H54 (cell line): Measurements from ENCODE around the gene ATP10A.

Experiments
- DNase-seq: peaks from one replicate; pipeline ENCODE4 v3.0.0; 2011; ENCODE audit warnings: low spot score, mixed read lengths; ENCODE audit not compliant: insufficient read length
- FAIRE-seq: peaks from 3 replicates; lab custom pipeline; 2011; peaks lifted over from hg19 to GRCh38; lab: Jason Lieb, UNC
- POLR2A ChIP-seq: IDR thresholded peaks from 2 replicates; pipeline ENCODE4 v1.6.1; 2011; ENCODE audit warnings: low read depth, mild to moderate bottlenecking, low read length

Gene ATP10A

DNA sequence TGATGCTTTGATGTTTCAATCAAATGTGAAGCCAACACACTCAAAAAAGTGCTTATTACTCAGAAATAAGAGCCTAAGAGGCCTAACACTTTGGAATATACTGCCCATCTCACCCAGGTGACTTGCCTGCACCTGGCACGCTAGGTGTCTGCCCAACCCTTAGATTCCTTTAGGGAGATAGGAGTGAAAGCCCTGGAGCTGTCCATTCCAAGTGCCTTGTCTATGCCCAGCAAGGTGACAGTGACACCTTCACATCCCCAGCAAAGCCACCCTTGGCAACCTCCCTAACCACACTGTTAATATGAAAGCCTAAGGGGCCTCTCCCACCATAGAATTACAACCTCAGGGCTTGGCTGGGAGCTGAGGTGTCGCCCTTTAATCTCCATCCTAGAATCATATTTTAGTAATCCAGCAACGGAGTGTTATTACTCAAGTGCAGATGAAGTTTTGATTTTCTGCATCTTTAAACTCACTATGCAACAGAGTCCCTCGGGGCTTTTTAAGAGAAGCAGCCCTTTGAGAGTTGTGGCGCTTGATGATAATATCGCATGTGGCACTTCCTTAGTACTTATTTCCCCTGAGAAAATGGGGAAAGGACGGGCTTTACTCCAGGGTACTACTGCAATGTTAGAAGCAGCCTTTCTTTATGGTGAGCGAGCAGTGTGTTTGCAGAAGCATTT lies 24.8 kb downstream of the ATP10A start:
- DNase-seq: no peak
- no peak for FAIRE-seq
- no peak for TF ChIP-seq POLR2A

DNA sequence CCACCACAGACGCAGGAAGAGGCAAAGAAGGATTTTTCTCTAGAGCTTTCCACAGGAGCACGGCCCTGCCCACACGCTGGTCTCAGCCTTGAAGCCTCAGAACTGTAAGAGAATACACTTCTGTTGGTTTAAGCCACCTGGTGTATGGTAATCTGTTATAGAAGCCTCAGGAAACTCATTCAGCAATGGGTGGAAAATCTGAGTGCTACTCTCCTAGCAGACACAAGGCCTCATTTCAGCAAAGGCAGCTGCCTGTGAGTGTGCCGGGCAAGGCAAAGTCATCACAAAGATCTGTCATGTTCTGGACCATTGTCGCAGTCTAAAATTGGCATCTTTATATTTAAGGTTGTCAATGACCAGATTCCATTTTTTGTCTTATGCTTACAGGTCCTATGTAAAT lies 31.0 kb downstream of the ATP10A start:
- DNase-seq (no peak), FAIRE-seq (no peak)
- TF ChIP-seq POLR2A: no peak

DNA sequence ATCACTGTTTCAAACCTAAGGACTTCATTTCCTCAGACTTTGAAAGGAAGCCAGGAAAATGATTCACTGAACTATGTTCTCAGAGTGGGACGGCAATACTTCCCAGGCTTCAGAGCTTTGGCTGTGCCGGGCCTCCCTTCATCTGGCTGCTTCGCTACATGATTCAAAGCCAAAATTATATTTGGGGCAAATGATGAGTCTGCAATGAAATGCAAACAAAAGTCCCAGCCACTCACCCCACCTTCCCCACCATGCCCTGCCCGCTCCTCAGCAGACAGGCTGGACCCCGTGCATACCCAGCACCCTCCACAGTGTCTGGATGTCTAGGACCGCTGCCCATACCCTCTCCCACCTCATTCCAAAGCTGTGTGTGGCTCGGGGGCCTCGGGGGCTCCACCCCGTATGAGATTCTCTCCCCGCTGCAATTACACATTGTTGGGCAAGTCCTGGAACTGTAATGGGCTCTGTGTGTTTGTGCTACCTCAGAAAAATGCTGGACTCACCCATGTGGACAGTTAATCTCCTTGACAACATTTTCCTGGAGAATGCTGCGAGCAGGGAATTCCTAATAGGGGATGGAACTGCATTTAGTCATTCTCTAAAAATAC lies 32.2 kb downstream of the ATP10A start:
- TF ChIP-seq POLR2A: no peak
- no peak for FAIRE-seq
- DNase-seq: no peak

DNA sequence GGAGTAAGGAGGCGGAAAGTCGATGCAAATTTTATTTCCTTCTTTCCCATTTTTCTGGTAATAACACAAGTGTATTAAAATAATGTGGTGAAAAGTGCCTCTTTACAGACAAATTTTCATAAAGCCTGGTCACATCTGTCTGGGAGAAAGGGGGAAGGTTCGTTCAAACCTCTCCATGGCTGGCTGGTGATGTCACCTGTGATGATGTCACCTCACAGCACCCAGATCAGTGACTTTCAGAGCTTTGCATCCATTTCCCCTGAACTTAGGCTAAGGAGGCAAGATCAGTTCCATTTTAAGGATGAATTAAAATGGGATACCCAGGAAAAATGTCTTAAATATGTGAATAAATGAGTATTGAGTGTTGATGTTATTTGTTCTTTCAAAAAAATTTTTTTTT lies 34.1 kb downstream of the ATP10A start:
- no peak for TF ChIP-seq POLR2A
- DNase-seq (no peak), FAIRE-seq (no peak)

DNA sequence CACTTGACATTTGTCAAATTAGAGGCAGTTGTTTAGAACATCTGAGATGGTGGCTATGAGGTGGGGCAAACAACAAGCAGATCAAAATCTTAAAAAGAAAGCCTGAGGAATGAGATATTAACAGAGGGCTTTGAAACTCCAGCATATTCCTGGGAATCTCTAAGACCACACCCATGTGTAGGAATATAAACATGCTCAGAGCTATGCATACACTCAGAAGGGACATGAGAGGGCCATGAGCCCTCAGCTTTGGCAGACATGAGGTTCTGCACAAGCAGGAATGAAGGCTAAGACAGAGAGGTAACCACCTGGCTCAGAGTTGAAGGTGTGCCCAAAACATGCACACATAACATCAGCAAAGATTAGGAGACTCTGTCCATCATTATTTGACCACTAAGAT lies 37.9 kb downstream of the ATP10A start:
- FAIRE-seq: no peak
- no peak for TF ChIP-seq POLR2A
- DNase-seq: no peak

DNA sequence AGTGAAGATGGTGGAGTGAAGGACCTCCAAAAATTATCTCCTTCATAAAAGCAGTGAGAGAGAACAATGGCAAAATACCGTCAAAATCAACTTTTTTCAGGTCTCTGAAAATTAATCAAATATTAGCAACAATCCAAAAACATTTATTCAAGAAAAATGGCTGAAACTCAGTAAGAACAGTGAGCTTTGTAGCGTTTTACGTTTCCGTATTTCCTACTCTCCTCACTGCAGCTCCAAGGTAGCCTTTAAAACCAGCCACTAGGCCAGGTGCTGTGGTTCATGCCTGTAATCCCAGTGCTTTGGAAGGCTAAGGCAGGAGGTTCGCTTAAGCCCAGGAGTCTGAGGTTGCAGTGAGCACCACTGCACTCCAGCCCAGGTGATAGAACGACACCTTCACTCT lies 38.5 kb downstream of the ATP10A start:
- FAIRE-seq (no peak), DNase-seq (no peak)
- TF ChIP-seq POLR2A: no peak

DNA sequence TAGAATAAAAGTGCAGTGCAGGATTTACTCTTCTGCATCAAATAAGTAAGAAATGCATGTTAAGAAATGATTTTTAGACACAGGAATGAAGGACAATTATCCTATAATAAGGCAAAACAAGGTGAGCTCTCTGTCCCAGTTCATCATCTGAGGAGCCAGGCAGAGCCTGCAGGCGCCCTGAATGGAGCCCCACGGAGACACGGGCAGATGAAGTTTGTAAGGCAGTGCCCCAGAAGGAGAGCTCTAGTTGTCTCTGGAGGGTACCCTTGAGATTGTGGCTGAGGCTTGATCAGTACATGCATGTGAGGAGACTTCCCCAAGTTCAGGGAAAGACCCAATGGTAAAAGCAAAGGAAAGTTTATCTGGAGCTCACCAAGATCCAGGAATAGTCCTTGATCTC lies 50.3 kb downstream of the ATP10A start:
- no peak for TF ChIP-seq POLR2A
- no peak for DNase-seq
- no peak for FAIRE-seq

DNA sequence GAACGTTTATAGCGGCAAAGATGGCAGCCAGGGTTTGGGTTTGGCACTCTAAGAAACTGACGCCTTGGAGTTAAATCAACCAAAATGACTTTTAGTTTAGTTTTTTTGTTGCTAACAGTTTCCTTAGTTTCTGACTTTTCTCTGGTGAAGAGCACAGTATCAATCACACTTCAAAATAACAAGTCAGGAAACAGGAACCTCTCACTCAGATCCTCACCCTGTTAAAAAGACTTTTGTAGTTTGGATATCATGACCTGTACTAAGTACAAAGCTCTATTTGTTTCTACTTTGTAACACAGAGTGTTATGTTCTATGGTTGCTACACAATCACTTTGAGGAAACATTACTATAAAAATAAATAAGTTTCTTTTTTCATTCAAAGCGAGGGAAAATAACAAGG lies 51.1 kb downstream of the ATP10A start:
- TF ChIP-seq POLR2A: no peak
- FAIRE-seq (no peak), DNase-seq (no peak)

DNA sequence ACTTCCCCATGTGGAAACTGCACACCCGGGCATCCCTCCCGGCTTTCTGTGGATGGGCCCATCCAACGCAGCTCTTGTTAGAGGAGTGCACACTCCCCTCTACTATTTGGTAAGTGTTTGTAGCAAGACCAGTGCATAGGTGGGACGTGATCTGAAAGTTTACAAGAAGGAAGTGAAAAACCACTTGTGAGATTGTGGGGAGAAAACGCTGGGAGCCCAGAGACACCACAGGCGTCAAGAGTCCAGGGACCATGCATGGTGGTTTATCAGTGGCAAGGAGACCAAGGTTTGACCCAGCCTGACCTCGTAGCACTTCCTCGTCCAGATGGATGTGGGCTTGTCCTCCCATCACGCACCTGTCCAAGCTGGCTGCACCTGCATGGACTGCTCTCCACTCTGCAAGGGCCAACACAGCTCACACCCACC lies 51.6 kb downstream of the ATP10A start:
- FAIRE-seq: no peak
- no peak for DNase-seq
- no peak for TF ChIP-seq POLR2A

DNA sequence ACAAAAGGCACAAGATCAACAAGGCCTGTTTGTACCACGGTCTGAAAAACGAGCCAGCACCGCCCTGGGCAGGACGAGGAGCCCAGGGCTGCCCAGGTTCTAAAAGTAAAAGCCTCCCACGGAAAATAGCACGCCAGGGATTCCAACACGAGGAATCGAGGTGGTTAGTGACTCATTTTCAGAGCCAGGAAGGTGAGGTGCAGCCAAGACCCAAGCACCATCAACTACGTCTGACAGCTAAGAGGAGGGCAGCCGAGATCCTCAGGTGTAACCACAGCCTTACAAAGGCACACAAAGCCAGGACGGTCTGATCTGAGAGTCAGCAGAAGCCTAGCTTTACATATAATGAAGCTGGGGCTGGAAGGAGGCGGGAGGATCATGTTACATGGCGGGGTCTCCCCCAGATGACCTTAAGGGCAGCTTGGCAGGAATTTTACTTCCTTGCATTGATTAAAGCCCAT lies 52.5 kb downstream of the ATP10A start:
- FAIRE-seq (no peak), DNase-seq (no peak)
- TF ChIP-seq POLR2A: no peak

DNA sequence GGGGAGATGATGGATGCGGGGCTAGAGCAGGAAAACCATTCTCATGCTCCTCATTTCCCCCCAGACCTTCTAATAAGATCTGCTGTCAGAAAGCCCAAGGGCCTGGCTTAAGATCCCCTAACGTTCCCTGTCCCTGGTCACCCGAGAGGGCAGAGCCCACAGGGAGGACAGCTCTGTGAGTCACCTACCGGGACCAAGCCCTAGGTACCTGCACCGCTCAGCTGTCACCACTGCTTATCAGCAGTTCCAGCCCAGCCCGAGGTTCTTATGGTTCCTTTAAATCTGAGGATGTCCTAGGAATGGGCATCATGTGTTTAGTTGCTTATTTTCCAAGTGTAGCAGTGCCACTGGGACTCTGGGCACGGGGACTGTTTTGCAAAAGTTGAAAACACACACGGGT lies 53.0 kb downstream of the ATP10A start:
- TF ChIP-seq POLR2A: no peak
- FAIRE-seq (no peak), DNase-seq (no peak)

DNA sequence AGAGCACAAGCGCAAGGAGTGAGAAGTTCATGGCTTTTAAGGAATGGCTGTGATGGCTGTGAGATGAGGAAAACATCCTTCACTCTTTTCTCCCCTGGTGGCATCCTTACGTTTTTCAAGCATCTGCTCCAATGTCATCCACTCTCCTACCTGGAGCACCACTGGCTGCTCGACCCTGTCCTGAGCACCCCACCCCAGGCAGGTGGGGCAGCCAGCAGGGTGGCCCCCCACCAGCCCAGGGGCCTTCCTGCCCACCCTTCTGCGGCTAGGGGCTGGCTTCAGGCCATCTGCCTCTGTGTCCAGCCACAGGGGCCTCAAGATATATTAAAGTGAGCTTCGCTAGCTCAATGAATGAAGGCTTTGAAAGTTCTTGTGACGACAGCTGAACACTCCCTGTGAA lies 56.1 kb downstream of the ATP10A start:
- no peak for FAIRE-seq
- DNase-seq: no peak
- TF ChIP-seq POLR2A: no peak

DNA sequence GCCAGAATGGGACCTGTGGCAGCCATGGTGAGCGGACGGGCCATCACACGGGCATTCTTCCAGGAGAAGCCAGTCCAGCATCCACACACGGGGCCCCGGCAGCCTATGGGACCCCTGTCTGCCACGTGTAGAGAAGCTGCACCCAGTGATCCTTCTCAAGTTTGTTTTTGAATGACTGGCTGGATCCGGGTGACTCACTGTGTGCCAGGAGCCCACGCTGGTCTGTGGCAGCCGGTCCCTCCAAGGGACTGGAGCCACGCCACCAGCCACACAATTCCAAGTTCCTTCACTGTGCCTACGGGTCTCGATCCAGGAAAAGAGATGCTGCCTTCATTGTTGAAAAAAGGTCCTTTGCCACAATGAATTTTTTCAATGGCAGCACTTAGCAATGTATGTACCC lies 58.1 kb downstream of the ATP10A start:
- TF ChIP-seq POLR2A: no peak
- no peak for FAIRE-seq
- no peak for DNase-seq

DNA sequence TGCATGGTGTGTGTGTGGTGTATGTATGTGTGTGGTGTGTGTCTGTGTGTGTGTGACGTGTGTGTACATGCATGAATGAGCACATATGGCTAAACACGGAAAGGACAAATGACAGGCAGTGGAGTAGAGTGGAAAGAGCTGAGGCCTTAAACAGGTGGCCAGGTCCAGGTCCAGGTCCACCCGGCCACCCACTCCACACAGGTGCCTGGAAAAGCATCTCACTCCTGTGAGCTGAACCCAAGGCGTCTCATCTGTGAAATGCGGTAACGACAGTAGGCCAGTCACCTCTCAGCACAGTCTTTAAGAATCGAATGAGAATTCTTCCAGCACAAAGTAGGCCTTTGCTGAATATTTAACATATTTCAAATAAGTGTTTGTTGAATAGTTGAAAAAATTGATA lies 58.7 kb downstream of the ATP10A start:
- no peak for FAIRE-seq
- TF ChIP-seq POLR2A: no peak
- no peak for DNase-seq

DNA sequence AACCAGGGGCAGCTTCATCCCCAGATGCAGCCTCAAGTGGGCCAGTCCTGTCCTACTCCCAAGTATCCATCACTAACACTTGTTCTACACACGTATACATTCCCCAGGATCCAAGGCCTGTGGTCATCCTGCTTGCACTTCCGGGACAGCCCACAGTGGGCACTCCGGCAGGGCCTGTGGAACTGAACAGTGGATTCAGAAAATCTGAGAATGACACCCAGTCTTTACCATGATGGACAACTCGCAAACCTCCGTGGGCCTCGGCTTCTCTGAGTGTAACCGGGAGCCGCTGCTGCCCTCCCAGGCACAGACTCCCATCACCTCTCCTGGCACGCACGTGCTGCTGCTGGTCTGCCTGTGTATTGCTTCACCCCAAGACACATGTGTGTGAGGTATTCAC lies 59.6 kb downstream of the ATP10A start:
- TF ChIP-seq POLR2A: no peak
- FAIRE-seq (no peak), DNase-seq (no peak)
